Fibroblast of pulmonary artery (primary cell): ENCODE measurements around the gene NHSL1.

Experiments used
- DNase-seq: peaks from one replicate; pipeline ENCODE4 v3.0.0-alpha.2; 2010; ENCODE audit warnings: low read depth
- H3K4me3 ChIP-seq: replicated peaks from 2 replicates; pipeline ENCODE4 v1.5.1; 2011; ENCODE audit warnings: low read depth, mild to moderate bottlenecking, control low read depth, low read length, moderate library complexity
- CTCF ChIP-seq: IDR thresholded peaks from 2 replicates; pipeline ENCODE4 v1.5.1; 2011; ENCODE audit warnings: mild to moderate bottlenecking, control low read depth, low read length, inconsistent platforms; ENCODE audit errors: missing control alignments

Gene NHSL1

GRCh38 chr6:138507977-138508675, 8.8 kb upstream of the NHSL1 start:
- no peak overlapping the region for H3K4me3 ChIP-seq
- TF ChIP-seq CTCF, result no peak
- DNase-seq, result no peak

- no peak for DNase-seq
- TF ChIP-seq CTCF, result no peak
- H3K4me3 ChIP-seq, result no peak overlapping the region
Measured at GRCh38 chr6:138504764-138505689, 5.7 kb upstream of the NHSL1 start.

- no peak overlapping the region for H3K4me3 ChIP-seq
- no peak for TF ChIP-seq CTCF
- DNase-seq, result no peak
Measured at GRCh38 chr6:138503881-138504680, 4.8 kb upstream of the NHSL1 start.

GRCh38 chr6:138502546-138502945, 3.3 kb upstream of the NHSL1 start:
- no peak for TF ChIP-seq CTCF

GRCh38 chr6:138500867-138501446, 1.7 kb upstream of the NHSL1 start:
- no peak for TF ChIP-seq CTCF
- DNase-seq, result no peak
- H3K4me3 ChIP-seq, result no peak overlapping the region

More at GRCh38 chr6:138502546-138502945, 3.3 kb upstream of the NHSL1 start:
- DNase-seq, result no peak
- H3K4me3 ChIP-seq, result no peak overlapping the region

GRCh38 chr6:138500045-138500665, 861 bp upstream of the NHSL1 start:
- no peak for DNase-seq
- no peak overlapping the region for H3K4me3 ChIP-seq
- TF ChIP-seq CTCF, result no peak
